GM23338 (cell line): ENCODE measurements around the gene IFNG-AS1. TPM values are rescaled to one million over a fixed set of nuclear protein-coding genes. Genes with fewer than 3 reads are reported as not detected.

Experiments
- ATAC-seq: fragments of 200-7000 bp; cut with Tn5 transposase; 3 replicates; pipeline ENCODE4 v1.9.1; 2020
- DNase-seq: peaks from one replicate; pipeline ENCODE4 v3.0.0-alpha.2; 2015; ENCODE audit warnings: low spot score
- H2AFZ ChIP-seq: fragments of 200-600 bp; sonication (generic); 2 replicates; pipeline ENCODE4 v1.8.0; 2016; ENCODE audit warnings: antibody characterized with exemption, mild to moderate bottlenecking, moderate library complexity
- H3F3A ChIP-seq: fragments of 200-600 bp; sonication (generic); replicated peaks from 2 replicates; pipeline ENCODE4 v1.8.0; 2017; ENCODE audit warnings: antibody characterized with exemption, mixed run types, low read depth
- H3K27ac ChIP-seq: fragments of 200-600 bp; sonication (generic); 2 replicates; pipeline ENCODE4 v1.6.1; 2016; ENCODE audit warnings: low read depth
- H3K27me3 ChIP-seq: fragments of 200-600 bp; sonication (generic); 2 replicates; pipeline ENCODE4 v1.8.0; 2016; ENCODE audit warnings: mild to moderate bottlenecking, mixed run types, moderate library complexity; ENCODE audit not compliant: insufficient read depth
- H3K36me3 ChIP-seq: fragments of 200-600 bp; sonication (generic); 2 replicates; pipeline ENCODE4 v1.8.0; 2016; ENCODE audit warnings: mild to moderate bottlenecking; ENCODE audit not compliant: insufficient read depth
- H3K4me1 ChIP-seq: fragments of 200-600 bp; sonication (generic); 2 replicates; pipeline ENCODE4 v1.8.0; 2016; ENCODE audit warnings: mild to moderate bottlenecking, moderate library complexity; ENCODE audit not compliant: insufficient read depth
- H3K4me2 ChIP-seq: fragments of 200-600 bp; sonication (generic); 2 replicates; pipeline ENCODE4 v1.7.1; 2017; ENCODE audit warnings: mixed run types
- H3K4me3 ChIP-seq: fragments of 200-600 bp; sonication (generic); 2 replicates; pipeline ENCODE4 v1.6.1; 2016; ENCODE audit warnings: mixed run types
- H3K79me2 ChIP-seq: fragments of 200-600 bp; sonication (generic); replicated peaks from 2 replicates; pipeline ENCODE4 v1.8.0; 2017; ENCODE audit warnings: mild to moderate bottlenecking; ENCODE audit not compliant: insufficient read depth
- H3K9me2 ChIP-seq: fragments of 200-600 bp; sonication (generic); 2 replicates; pipeline ENCODE4 v1.8.0; 2017; ENCODE audit not compliant: insufficient read depth
- H4K20me1 ChIP-seq: fragments of 200-600 bp; sonication (generic); replicated peaks from 2 replicates; pipeline ENCODE4 v1.8.0; 2017; ENCODE audit warnings: mild to moderate bottlenecking; ENCODE audit not compliant: insufficient read depth
- H3K27ac Mint-ChIP-seq: 2 replicates; pipeline ENCODE4 v1.8.0; 2020; ENCODE audit warnings: inconsistent platforms, mild to moderate bottlenecking, moderate library complexity, mixed read lengths
- H3K27me3 Mint-ChIP-seq: 3 replicates; pipeline ENCODE4 v1.8.0; 2022; ENCODE audit warnings: low read depth, mild to moderate bottlenecking, moderate library complexity, mixed read lengths, inconsistent platforms; ENCODE audit not compliant: insufficient read depth, poor library complexity
- H3K36me3 Mint-ChIP-seq: 3 replicates; pipeline ENCODE4 v1.8.0; 2021; ENCODE audit warnings: low read depth, mild to moderate bottlenecking, inconsistent platforms, moderate library complexity, mixed read lengths
- H3K4me1 Mint-ChIP-seq: 3 replicates; pipeline ENCODE4 v1.8.0; 2020; ENCODE audit warnings: mild to moderate bottlenecking, inconsistent platforms, mixed read lengths
- H3K4me3 Mint-ChIP-seq: 3 replicates; pipeline ENCODE4 v1.8.0; 2021; ENCODE audit warnings: moderate library complexity, mild to moderate bottlenecking, inconsistent platforms, mixed read lengths
- H3K9me3 Mint-ChIP-seq: 3 replicates; pipeline ENCODE4 v1.8.0; 2020; ENCODE audit warnings: moderate library complexity, mild to moderate bottlenecking, inconsistent platforms, mixed read lengths
- CREB1 ChIP-seq: fragments of 250-450 bp; sonication (Bioruptor Pico); IDR thresholded peaks from 2 replicates; pipeline ENCODE4 v1.5.0; 2020; ENCODE audit warnings: low read depth, mild to moderate bottlenecking, moderate library complexity
- CTCF ChIP-seq, 2 experiments: fragments of 200-600 bp in 1 of 2; sonication (generic) in 1 of 2; conservative IDR thresholded peaks; 2 replicates each; pipeline versions ENCODE4 v1.5.1 to v1.6.1; 2016 to 2017; ENCODE audit warnings: antibody characterized with exemption in 2 of 2, low read depth in 2 of 2, mild to moderate bottlenecking in 2 of 2, moderate library complexity in 1 of 2
- ETS1 ChIP-seq: IDR thresholded peaks from 2 replicates; pipeline ENCODE4 v1.6.1; 2016; ENCODE audit warnings: antibody characterized with exemption
- EZH2 ChIP-seq: fragments of 200-600 bp; sonication (generic); IDR thresholded peaks from one replicate; pipeline ENCODE4 v1.8.0; 2017; ENCODE audit warnings: antibody characterized with exemption, mild to moderate bottlenecking, low read depth; ENCODE audit not compliant: unreplicated experiment
- EZH2phosphoT487 ChIP-seq: fragments of 200-600 bp; sonication (generic); IDR thresholded peaks from one replicate; pipeline ENCODE4 v1.8.1; 2018; ENCODE audit warnings: antibody characterized with exemption; ENCODE audit not compliant: unreplicated experiment
- JUNB ChIP-seq: IDR thresholded peaks from one replicate; pipeline ENCODE4 v1.6.1; 2016; ENCODE audit warnings: antibody characterized with exemption; ENCODE audit not compliant: unreplicated experiment
- NANOG ChIP-seq: IDR thresholded peaks from 2 replicates; pipeline ENCODE4 v1.6.1; 2016; ENCODE audit warnings: antibody characterized with exemption, borderline replicate concordance
- POLR2AphosphoS5 ChIP-seq: IDR thresholded peaks from 2 replicates; pipeline ENCODE4 v1.6.1; 2016; ENCODE audit warnings: antibody characterized with exemption, low read depth
- REST ChIP-seq: IDR thresholded peaks from one replicate; pipeline ENCODE4 v1.6.1; 2018; ENCODE audit warnings: antibody characterized with exemption; ENCODE audit not compliant: unreplicated experiment
- STAT1 ChIP-seq: IDR thresholded peaks from one replicate; pipeline ENCODE4 v1.6.1; 2016; ENCODE audit warnings: antibody characterized with exemption; ENCODE audit not compliant: unreplicated experiment
- ZNF114 ChIP-seq: fragments of 250-450 bp; sonication (Bioruptor Pico); IDR thresholded peaks from 2 replicates; pipeline ENCODE4 v1.5.0; 2020; ENCODE audit warnings: mild to moderate bottlenecking, moderate library complexity
- ZNF331 ChIP-seq: fragments of 250-450 bp; sonication (Bioruptor Pico); IDR thresholded peaks from 2 replicates; pipeline ENCODE4 v1.5.0; 2020; ENCODE audit warnings: low read depth, mild to moderate bottlenecking, moderate library complexity
- ZNF462 ChIP-seq: fragments of 250-450 bp; sonication (Bioruptor Pico); IDR thresholded peaks from 2 replicates; pipeline ENCODE4 v1.5.0; 2020; ENCODE audit warnings: mild to moderate bottlenecking, moderate library complexity
- polyA plus RNA-seq: library from polyadenylated mRNA; unstranded; fragments of >200 nt; fragmentation: Nextera tagmentation; extraction: Ambion mirVana; gene quantifications from 2 replicates; pipeline ENCODE4 v1.2.1, GENCODE V29; 2016
- total RNA-seq: library from RNA; depleted of rRNA; stranded (reverse); fragments of >200 nt; shearing (Covaris generic); gene quantifications from 2 replicates; pipeline ENCODE4 v1.2.3, GENCODE V29; 2014

The IFNG-AS1 gene
- total and polyA plus RNA-seq, 2 experiments from 2014 or later, result not detected

GRCh38 chr12:67939611-67940010 is 49.6 kb upstream of the IFNG-AS1 start:
- Histone ChIP-seq H3K36me3 (no peaks in the 10 kb centered on the region), H3K27ac (no peak overlapping the region), H2AFZ (no peak overlapping the region), H3K4me2 (no peak overlapping the region), H3K27me3 (no peaks in the 10 kb centered on the region), H3K4me1 (no peaks in the 10 kb centered on the region), H4K20me1 (no peaks in the 10 kb centered on the region), H3K79me2 (no peaks in the 10 kb centered on the region), H3K9me2 (peaks cover 7% of the 10 kb centered on the region; the same call in 1 of the 2 replicates), H3K4me3 (no peak overlapping the region), H3F3A (no peaks in the 10 kb centered on the region)
- no peaks in the 10 kb centered on the region for H3K27me3 Mint-ChIP-seq
- H3K9me3 Mint-ChIP-seq, result no peaks in the 10 kb centered on the region; the same call in 2 of the 3 replicates
- DNase-seq (no peak), ATAC-seq (no peak)
- H3K36me3 Mint-ChIP-seq, result no peaks in the 10 kb centered on the region
- peaks cover 22% of the 10 kb centered on the region for H3K4me1 Mint-ChIP-seq
- TF ChIP-seq ZNF114 (CRISPR knock-in tag) (no peak), EZH2 (no peak), CREB1 (CRISPR knock-in tag) (no peak), ETS1 (no peak), CTCF (conservative IDR thresholded peaks at IDR 0.05; ENCODE audit: low read depth in 2 of 2) (no peak), POLR2AphosphoS5 (no peak), JUNB (no peak), ZNF331 (CRISPR knock-in tag) (no peak), EZH2phosphoT487 (no peak), ZNF462 (CRISPR knock-in tag) (no peak), REST (no peak), STAT1 (no peak), NANOG (no peak)
- no peak overlapping the region for H3K4me3 Mint-ChIP-seq
- no peak overlapping the region for H3K27ac Mint-ChIP-seq
